ENCODE measurements around the gene DAGLB.
"Not testable (repeated sequence)": the region's sequence is repeated elsewhere in the genome, so short reads cannot be mapped to it uniquely, and the experiment has no call there.

DAGLB gene

GRCh38 chr7:6461946-6462550 lies 14.3 kb upstream of the DAGLB start:
- H3K4me1 ChIP-seq (ENCODE audit: insufficient read depth, low read length), result no peaks in the 10 kb centered on the region
- DNase-seq (no peak), ATAC-seq (ENCODE audit: insufficient read depth, low read depth) (no peak)
- H3K4me2 ChIP-seq (ENCODE audit: insufficient read depth, low read length), result no peak overlapping the region
- no peaks in the 10 kb centered on the region for H4K20me1 ChIP-seq (ENCODE audit: insufficient read depth, low read length)
- H3K9ac ChIP-seq (ENCODE audit: low read depth, low read length), result no peak overlapping the region
- H3K27me3 ChIP-seq (ENCODE audit: insufficient read depth, low read length, poor library complexity), result no peaks in the 10 kb centered on the region
- no peak overlapping the region for H3K4me3 ChIP-seq (ENCODE audit: low read depth in 1 of 2, low read length in 2 of 2)
- no peak overlapping the region for H3K27ac ChIP-seq (ENCODE audit: low read length)
- TF ChIP-seq CTCF (IDR thresholded peaks at IDR 0.05; ENCODE audit: borderline replicate concordance, extremely low read depth, low read length, poor library complexity, severe bottlenecking) (no peak), EZH2 (IDR thresholded peaks at IDR 0.05; ENCODE audit: borderline replicate concordance, low read depth, low read length, severe bottlenecking) (no peak)
- H2AFZ ChIP-seq (ENCODE audit: low read depth, low read length), result no peak overlapping the region
- no peaks in the 10 kb centered on the region for H3K9me3 ChIP-seq (ENCODE audit: insufficient read depth, low read length, severe bottlenecking)
- H3K36me3 ChIP-seq (ENCODE audit: insufficient read depth, low read length), result peaks cover 52% of the 10 kb centered on the region
- no peaks in the 10 kb centered on the region for H3K79me2 ChIP-seq (ENCODE audit: insufficient read depth, low read length)

- no peak overlapping the region for H3K4me3 ChIP-seq (ENCODE audit: low read depth in 1 of 2, low read length in 2 of 2)
- H3K4me1 ChIP-seq (ENCODE audit: insufficient read depth, low read length), result no peaks in the 10 kb centered on the region
- H3K4me2 ChIP-seq (ENCODE audit: insufficient read depth, low read length), result no peak overlapping the region
- ATAC-seq (ENCODE audit: insufficient read depth, low read depth) (no peak), DNase-seq (no peak)
- H4K20me1 ChIP-seq (ENCODE audit: insufficient read depth, low read length), result no peaks in the 10 kb centered on the region
- no peak overlapping the region for H2AFZ ChIP-seq (ENCODE audit: low read depth, low read length)
- H3K79me2 ChIP-seq (ENCODE audit: insufficient read depth, low read length), result no peaks in the 10 kb centered on the region
- H3K9me3 ChIP-seq (ENCODE audit: insufficient read depth, low read length, severe bottlenecking), result no peaks in the 10 kb centered on the region
- TF ChIP-seq CTCF (IDR thresholded peaks at IDR 0.05; ENCODE audit: borderline replicate concordance, extremely low read depth, low read length, poor library complexity, severe bottlenecking) (no peak), EZH2 (IDR thresholded peaks at IDR 0.05; ENCODE audit: borderline replicate concordance, low read depth, low read length, severe bottlenecking) (no peak)
- H3K27ac ChIP-seq (ENCODE audit: low read length), result no peak overlapping the region
- no peaks in the 10 kb centered on the region for H3K27me3 ChIP-seq (ENCODE audit: insufficient read depth, low read length, poor library complexity)
- peaks cover 43% of the 10 kb centered on the region for H3K36me3 ChIP-seq (ENCODE audit: insufficient read depth, low read length)
- H3K9ac ChIP-seq (ENCODE audit: low read depth, low read length), result no peak overlapping the region
These were observed 13.3 kb upstream of the DAGLB start for GRCh38 chr7:6460990-6461584.

GRCh38 chr7:6460303-6460702 lies 12.5 kb upstream of the DAGLB start:
- H3K9me3 ChIP-seq (ENCODE audit: insufficient read depth, low read length, severe bottlenecking), result no peaks in the 10 kb centered on the region
- H3K4me3 ChIP-seq (ENCODE audit: low read depth in 1 of 2, low read length in 2 of 2), result no peak overlapping the region
- no peak overlapping the region for H2AFZ ChIP-seq (ENCODE audit: low read depth, low read length)
- TF ChIP-seq CTCF (IDR thresholded peaks at IDR 0.05; ENCODE audit: borderline replicate concordance, extremely low read depth, low read length, poor library complexity, severe bottlenecking) (no peak), EZH2 (IDR thresholded peaks at IDR 0.05; ENCODE audit: borderline replicate concordance, low read depth, low read length, severe bottlenecking) (no peak)
- ATAC-seq (ENCODE audit: insufficient read depth, low read depth) (no peak), DNase-seq (no peak)
- H3K4me2 ChIP-seq (ENCODE audit: insufficient read depth, low read length), result no peak overlapping the region
- H3K27ac ChIP-seq (ENCODE audit: low read length), result no peak overlapping the region
- no peaks in the 10 kb centered on the region for H3K27me3 ChIP-seq (ENCODE audit: insufficient read depth, low read length, poor library complexity)
- H3K4me1 ChIP-seq (ENCODE audit: insufficient read depth, low read length), result no peaks in the 10 kb centered on the region
- H3K9ac ChIP-seq (ENCODE audit: low read depth, low read length), result no peak overlapping the region
- H3K36me3 ChIP-seq (ENCODE audit: insufficient read depth, low read length), result peaks cover 35% of the 10 kb centered on the region
- H4K20me1 ChIP-seq (ENCODE audit: insufficient read depth, low read length), result no peaks in the 10 kb centered on the region
- no peaks in the 10 kb centered on the region for H3K79me2 ChIP-seq (ENCODE audit: insufficient read depth, low read length)

GRCh38 chr7:6458676-6459075 lies 10.9 kb upstream of the DAGLB start:
- not testable (repeated sequence) for ATAC-seq (ENCODE audit: insufficient read depth, low read depth); H4K20me1 ChIP-seq (ENCODE audit: insufficient read depth, low read length); DNase-seq

More at GRCh38 chr7:6458676-6459075, 10.9 kb upstream of the DAGLB start:
- not testable (repeated sequence) for H3K4me3 ChIP-seq (ENCODE audit: low read depth in 1 of 2, low read length in 2 of 2); H3K27me3 ChIP-seq (ENCODE audit: insufficient read depth, low read length, poor library complexity); H3K9ac ChIP-seq (ENCODE audit: low read depth, low read length); H3K4me2 ChIP-seq (ENCODE audit: insufficient read depth, low read length); H3K4me1 ChIP-seq (ENCODE audit: insufficient read depth, low read length); H3K27ac ChIP-seq (ENCODE audit: low read length); H3K79me2 ChIP-seq (ENCODE audit: insufficient read depth, low read length); H2AFZ ChIP-seq (ENCODE audit: low read depth, low read length); H3K9me3 ChIP-seq (ENCODE audit: insufficient read depth, low read length, severe bottlenecking)
- H3K36me3 ChIP-seq (ENCODE audit: insufficient read depth, low read length), result peaks cover 26% of the 10 kb centered on the region

Data from DND-41 (cell line).